HG02759 (cell line): ENCODE data around the gene FUT6.
"Not testable (repeated sequence)": the region's sequence is repeated elsewhere in the genome, so short reads cannot be mapped to it uniquely, and the experiment has no call there.

Experiments
- ATAC-seq: cut with Tn5 transposase; IDR thresholded peaks from one replicate; pipeline ENCODE4 v1.9.1; 2021; ENCODE audit warnings: mild to moderate bottlenecking, moderate library complexity; ENCODE audit not compliant: unreplicated experiment

Gene FUT6

DNA sequence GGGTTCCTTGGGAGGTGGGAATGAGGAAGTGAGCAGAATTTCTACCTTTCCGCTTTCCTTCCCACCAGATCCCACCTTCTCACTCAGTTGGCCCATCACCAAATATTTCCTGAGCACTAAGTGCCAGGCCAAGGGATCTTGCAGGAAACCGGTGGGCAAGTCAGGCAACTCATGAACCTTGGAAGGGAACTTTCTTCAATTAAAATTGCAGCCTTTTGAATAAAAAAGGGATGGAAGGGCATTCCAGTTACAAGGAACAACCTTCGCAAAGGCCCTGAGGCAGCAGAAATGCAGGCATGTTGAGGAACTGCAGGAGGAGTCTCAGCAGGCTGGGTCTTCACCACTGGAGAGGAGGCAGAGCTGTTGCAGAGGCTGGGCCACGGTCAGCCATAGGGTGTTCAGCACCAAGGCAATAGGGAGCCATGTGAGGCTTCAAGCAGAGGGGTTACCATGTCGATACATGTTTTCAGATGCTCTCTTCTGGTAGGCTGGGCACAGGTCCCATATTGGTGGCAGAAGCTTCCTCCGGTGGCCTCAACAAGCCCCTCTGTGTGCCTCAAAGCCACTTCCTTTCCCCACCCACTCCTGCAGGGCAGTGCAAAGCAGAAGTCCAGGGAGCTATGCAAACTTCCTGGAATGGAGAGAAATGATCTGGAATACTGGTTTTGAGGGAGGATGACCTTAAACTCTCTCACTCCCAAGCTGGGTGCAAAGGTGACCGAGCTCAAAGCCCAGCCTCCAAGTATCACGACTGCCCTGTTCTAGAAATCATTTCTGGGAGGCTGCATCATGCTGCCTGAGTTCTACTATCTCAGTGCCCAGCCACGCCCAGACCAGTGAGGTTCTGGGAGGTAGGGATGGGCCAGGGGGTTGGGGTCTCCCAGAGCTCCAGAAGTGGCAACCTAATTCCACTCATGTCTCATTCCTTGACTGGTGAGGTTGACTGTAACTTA lies at the start of gene FUT6:
FUT6 (minus strand) TSS at position 638 of the 953 bp plus-strand sequence. CDS start 7,135 bp downstream, outside the sequence.
- no peak for ATAC-seq

DNA sequence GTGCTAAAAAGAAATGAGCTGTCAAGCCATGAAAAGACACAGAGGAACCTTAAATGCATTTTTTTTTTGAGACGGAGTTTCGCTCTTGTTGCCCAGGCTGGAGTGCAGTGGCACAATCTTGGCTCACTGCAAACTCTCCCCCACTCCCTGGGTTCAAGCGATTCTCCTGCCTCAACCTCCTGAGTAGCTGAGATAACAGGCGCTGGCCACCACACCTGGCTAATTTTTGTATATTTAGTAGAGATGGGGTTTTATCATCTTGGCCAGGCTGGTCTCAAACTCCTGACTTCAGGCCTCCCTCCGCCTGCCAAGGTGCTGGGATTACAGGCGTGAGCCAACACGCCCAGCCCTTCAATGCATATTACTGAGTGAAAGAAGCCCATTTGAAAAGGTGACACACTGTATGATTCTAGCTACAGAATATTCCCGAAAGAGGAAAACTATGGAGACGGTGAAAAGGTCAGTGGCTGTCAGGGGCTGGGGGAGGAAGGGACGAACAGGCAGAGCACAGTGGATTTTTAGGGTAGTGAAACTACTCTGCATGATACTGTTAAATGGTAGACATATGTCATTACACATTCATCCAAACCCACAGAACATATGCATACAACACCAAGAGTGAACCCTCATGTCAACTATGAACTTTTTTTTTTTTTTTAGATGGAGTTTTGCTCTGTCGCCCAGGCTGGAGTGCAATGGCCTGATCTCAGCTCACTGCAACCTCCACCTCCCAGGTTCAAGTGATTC lies 44.7 kb upstream of the FUT6 start:
- not testable (repeated sequence) for ATAC-seq

DNA sequence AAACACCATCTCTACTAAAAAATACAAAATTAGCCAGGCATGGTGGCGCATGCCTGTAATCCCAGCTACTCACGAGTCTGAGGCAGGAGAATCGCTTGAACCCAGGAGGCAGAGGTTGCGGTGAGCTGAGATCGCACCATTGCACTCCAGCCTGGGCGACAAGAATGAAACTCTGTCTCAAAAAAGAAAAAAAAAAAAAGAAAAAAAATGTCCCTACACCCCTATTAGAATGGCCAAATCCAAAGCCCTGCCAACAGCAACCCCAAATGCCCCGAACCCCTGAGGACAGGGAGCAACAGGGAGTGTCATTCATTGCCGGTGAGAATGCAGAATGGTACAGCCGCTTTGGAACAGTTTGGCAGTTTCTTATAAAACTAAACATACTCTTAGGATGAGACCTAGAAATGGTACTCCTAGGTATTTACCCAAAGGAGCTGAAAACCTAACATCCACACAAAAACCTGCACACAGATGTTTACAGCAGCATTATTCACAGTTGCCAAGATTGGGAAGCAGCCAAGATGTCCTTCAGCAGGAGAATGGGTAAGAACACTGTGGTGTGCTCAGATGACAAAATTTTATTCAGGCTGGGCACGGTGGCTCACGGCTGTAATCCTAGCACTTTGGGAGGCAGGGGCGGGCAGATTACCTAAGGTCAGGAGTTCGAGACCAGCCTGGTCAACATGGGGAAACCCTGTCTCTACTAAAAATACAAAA lies 43.8 kb upstream of the FUT6 start:
- ATAC-seq = not testable (repeated sequence)

- ATAC-seq = no peak
Measured at GRCh38 chr19:5882421-5882968, 43.0 kb upstream of the FUT6 start.

GRCh38 chr19:5881543-5882299 lies 42.2 kb upstream of the FUT6 start:
- ATAC-seq = no peak

GRCh38 chr19:5880604-5881078 lies 41.1 kb upstream of the FUT6 start:
- ATAC-seq = no peak

DNA sequence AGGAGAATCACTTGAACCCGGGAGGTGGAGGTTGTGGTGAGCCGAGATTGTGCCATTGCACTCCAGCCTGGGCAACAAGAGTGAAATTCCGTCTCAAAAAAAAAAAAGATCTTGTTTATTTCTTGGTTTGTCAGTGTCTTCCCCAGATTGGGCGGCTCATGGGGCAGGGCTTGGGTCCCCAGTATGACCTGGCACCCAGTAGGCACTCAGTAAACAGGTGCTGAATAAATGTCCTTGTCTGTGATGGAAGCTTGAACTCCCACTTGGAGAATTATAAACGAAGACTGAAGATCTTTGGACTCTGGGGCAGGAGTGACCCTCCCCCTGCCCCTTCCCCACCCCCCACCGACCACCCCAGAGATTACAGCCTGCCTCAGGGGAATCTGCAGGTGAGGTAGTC lies 40.7 kb upstream of the FUT6 start:
- no peak for ATAC-seq

GRCh38 chr19:5877882-5878281 lies 38.4 kb upstream of the FUT6 start:
- no peak for ATAC-seq

GRCh38 chr19:5877427-5877826 lies 37.9 kb upstream of the FUT6 start:
- no peak for ATAC-seq

DNA sequence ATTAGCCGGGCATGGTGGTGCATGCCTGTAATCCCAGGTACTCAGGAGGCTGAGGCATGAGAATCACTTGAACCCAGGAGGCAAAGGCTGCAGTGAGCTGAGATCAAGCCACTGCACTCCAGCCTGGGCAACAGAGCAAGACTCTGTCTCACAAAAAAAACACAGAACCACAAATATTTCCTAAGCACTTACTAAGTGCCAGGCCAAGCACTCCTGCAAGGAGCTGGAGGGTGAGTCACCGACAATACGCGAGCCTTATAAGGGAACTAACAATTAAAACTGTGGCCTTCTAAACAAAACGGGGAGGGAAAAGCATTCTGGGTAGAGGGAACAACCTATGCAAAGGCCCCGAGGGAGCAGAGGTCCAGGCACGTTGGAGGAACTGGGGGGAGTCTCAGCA lies 35.0 kb upstream of the FUT6 start:
- ATAC-seq = not testable (repeated sequence)

GRCh38 chr19:5873617-5874199 lies 34.2 kb upstream of the FUT6 start:
- no peak for ATAC-seq

DNA sequence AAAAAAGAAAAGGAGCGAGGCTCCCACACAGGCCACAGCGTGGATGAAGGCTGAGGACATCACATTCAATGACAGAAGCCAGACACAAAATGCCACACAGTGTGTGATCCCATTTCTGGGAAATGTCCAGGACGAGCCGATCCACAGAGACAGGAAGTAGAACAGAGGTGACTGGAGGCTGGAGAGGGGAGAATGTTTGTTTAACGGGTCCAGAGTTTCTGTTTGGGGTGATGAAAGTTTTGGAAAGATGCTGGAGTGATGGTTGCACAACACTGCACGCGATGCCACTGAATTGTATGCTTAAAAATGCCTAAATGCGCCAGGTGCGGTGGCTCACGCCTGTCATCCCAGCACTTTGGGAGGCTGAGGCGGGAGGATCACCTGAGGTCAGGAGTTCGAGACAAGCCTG lies 31.5 kb upstream of the FUT6 start:
- ATAC-seq = no peak

DNA sequence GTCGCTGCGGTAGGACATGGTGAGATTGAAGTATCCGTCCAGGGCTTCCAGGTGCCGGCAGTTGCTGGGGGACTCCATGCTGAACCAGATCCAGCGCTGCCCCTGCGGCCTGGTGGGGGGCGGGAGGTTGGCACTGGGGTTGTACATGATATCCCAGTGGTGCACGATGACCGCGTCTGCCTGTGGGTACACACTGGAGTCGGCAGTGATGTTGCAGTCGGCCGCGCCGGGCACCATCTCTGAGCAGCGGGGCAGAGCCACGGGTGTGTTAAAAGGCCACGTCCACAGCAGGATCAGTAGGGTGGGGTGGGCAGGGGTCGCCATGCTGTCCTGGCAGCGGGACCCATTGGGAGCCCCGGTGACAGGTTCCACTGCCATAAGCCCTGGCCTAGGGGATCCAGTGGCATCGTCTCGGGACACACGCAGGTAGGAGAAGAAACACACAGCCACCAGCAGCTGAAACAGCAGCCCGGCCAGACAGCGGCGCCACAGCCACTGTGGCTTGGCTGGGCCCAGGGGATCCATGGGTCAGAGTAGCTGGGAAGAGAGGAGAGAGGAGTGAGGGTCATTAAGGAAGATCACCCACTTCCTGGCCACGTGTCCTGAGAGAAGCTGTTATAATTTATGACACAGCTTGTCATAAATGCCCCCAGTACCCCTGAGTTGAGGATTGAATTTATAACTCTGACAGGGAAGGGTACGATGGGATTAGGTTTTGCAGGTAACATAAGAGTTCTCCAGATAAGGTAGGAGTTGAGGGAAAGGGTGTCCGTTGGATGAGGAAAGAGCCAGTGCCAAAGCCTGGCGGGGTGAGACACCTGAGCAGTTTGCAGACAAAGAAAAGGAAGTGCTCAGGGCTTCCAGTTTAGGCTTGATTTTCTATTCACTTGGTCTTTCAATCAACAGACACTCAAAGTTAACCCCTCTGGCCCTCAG lies 28.0 kb upstream of the FUT6 start:
- no peak for ATAC-seq

DNA sequence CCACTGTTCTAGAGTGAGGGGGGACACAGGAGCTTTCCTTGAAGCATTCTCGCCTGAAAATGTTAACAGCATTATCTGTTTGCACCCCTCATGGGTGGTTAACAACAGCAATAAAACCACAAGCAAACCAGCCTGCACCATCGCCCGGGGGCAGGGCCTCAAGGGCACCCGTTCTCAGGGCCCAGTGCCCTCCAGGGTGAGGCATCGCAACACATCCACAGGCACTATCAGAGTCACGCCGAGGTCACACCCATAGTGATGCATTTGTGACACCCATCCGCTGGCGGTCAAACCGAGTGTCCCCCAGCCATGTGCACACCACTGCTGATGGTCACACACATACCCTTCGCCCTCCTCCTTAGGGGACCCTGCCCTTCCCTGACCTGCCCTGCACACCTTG lies 26.3 kb upstream of the FUT6 start:
- no peak for ATAC-seq

DNA sequence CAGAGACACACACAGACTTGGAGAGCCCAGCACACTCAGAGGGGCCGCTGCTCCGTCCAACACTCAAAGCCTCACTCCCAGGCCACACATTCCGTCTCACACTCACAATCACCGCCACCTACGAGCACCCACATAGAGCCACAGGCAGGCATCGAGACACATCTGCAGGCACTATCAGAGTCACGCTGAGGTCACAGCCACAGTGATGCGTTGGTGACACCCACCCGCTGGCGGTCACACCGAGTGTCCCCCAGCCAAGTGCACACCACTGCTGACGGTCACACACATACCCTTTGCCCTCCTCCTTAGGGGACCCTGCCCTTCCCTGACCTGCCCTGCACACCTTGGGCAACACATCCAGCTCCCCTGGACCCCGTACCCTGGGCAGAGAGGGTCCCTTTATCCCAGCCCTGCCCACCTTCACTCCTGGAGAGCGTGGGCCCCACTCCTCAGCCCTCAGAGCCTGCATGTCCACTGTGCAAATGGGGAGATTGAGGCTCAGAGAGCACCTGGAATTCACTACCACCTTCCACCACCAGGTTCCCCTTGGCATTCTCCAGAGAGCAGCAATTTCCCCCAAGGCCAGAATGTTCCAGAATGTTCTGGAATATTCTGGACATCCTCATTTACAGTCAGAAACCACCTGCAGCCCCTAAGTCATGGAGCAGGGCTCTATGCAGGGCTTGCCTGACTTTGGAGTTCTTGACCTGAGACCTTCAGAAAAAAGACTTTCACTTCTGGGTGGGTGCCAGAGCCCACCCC lies 25.4 kb upstream of the FUT6 start:
- ATAC-seq = no peak

- no peak for ATAC-seq
Measured at GRCh38 chr19:5864013-5864720, 24.7 kb upstream of the FUT6 start.

GRCh38 chr19:5863030-5863665 lies 23.6 kb upstream of the FUT6 start:
- no peak for ATAC-seq
